AG04450 (cell line): ENCODE measurements around the gene COL9A2. TPM values are rescaled to one million over a fixed set of nuclear protein-coding genes. Genes with fewer than 3 reads are reported as not detected.

Source experiments
- CTCF ChIA-PET: fragments of 300-600, 350-600 bp; formaldehyde crosslinking; extraction: SDS; loops from one replicate; lab custom pipeline; 2022; ENCODE audit warnings: antibody characterized with exemption, inconsistent platforms; lab: Charles Lee
- POLR2A ChIA-PET: fragments of 350-600 bp; formaldehyde crosslinking; extraction: SDS; loops from one replicate; lab custom pipeline; 2021; ENCODE audit warnings: antibody characterized with exemption, inconsistent platforms; lab: Yijun Ruan, JAX
- DNase-seq: peaks from one replicate; pipeline ENCODE4 v3.0.0-alpha.2; 2011; ENCODE audit warnings: low read depth, low spot score
- H3K27ac ChIP-seq: one replicate; pipeline ENCODE4 v1.5.1; 2012; ENCODE audit warnings: low read depth, low read length, control low read depth
- H3K27me3 ChIP-seq: one replicate; pipeline ENCODE4 v1.6.0; 2012; ENCODE audit warnings: low read length; ENCODE audit not compliant: control insufficient read depth, insufficient read depth
- H3K4me3 ChIP-seq: 2 replicates; pipeline ENCODE4 v1.5.1; 2011; ENCODE audit warnings: mild to moderate bottlenecking, low read depth, low read length, control low read depth
- H3K9me3 ChIP-seq: 2 replicates; pipeline ENCODE4 v1.5.1; 2012; ENCODE audit warnings: low read length; ENCODE audit not compliant: control insufficient read depth, insufficient read depth
- CTCF ChIP-seq: IDR thresholded peaks from 2 replicates; pipeline ENCODE4 v1.5.1; 2011; ENCODE audit warnings: low read depth, low read length, control low read depth, inconsistent platforms
- polyA plus RNA-seq: library from polyadenylated mRNA; depleted of rRNA; stranded (reverse); fragments of >200 nt; gene quantifications from 2 replicates; pipeline ENCODE4 v1.2.3, GENCODE V29; 2011

COL9A2 gene
- polyA plus RNA-seq, 1 experiment = 1.1 TPM

GRCh38 chr1:40361201-40361600 lies 44.1 kb upstream of the COL9A2 start:
- Histone ChIP-seq H3K27me3 (peaks cover 6% of the 10 kb centered on the region), H3K27ac (no peak overlapping the region), H3K4me3 (no peak overlapping the region), H3K9me3 (peaks cover 4% of the 10 kb centered on the region; the same call in 1 of the 2 replicates)
- TF ChIP-seq CTCF = no peak
- CTCF ChIA-PET = interaction anchor here (1.0 kb wide), 1 partner anchor 22 kb away, joined by 3 read pairs; no protein-coding TSS in a partner anchor
- DNase-seq = no peak
- POLR2A ChIA-PET = no interaction called here

GRCh38 chr1:40360631-40361030 lies 43.5 kb upstream of the COL9A2 start:
- Histone ChIP-seq H3K4me3 (no peak overlapping the region), H3K27me3 (peaks cover 6% of the 10 kb centered on the region), H3K27ac (no peak overlapping the region), H3K9me3 (peaks cover 4% of the 10 kb centered on the region; the same call in 1 of the 2 replicates)
- no peak for TF ChIP-seq CTCF
- POLR2A ChIA-PET = no interaction called here
- no peak for DNase-seq
- CTCF ChIA-PET = interaction anchor here (1.0 kb wide), 1 partner anchor 22 kb away, joined by 3 read pairs; no protein-coding TSS in a partner anchor

GRCh38 chr1:40357625-40358024 lies 40.5 kb upstream of the COL9A2 start:
- POLR2A ChIA-PET = no interaction called here
- CTCF ChIA-PET = interaction anchor here (1.9 kb wide), 1 partner anchor 19 kb away, joined by 11 read pairs; no protein-coding TSS in a partner anchor
- Histone ChIP-seq H3K27ac (no peak overlapping the region), H3K9me3 (peaks cover 4% of the 10 kb centered on the region; the same call in 1 of the 2 replicates), H3K4me3 (no peak overlapping the region), H3K27me3 (peaks cover 6% of the 10 kb centered on the region)
- TF ChIP-seq CTCF = no peak
- no peak for DNase-seq

GRCh38 chr1:40353082-40353481 lies 36.0 kb upstream of the COL9A2 start:
- ChIA-PET CTCF (interaction anchor here (1.9 to 2.4 kb wide), 2 partner anchors 15 to 209 kb away, joined by 8 to 10 read pairs; no protein-coding TSS in a partner anchor), POLR2A (no interaction called here)
- Histone ChIP-seq H3K27ac (no peak overlapping the region), H3K9me3 (peaks cover under 1% of the 10 kb centered on the region; the same call in 1 of the 2 replicates), H3K4me3 (no peak overlapping the region), H3K27me3 (no peaks in the 10 kb centered on the region)
- no peak for TF ChIP-seq CTCF
- DNase-seq = no peak

- no peak for TF ChIP-seq CTCF
- POLR2A ChIA-PET = no interaction called here
- CTCF ChIA-PET = interaction anchor here (0.6 to 2.4 kb wide), 3 partner anchors 14 to 208 kb away, joined by 3 to 10 read pairs (median 8); no protein-coding TSS in a partner anchor
- Histone ChIP-seq H3K27ac (no peak overlapping the region), H3K4me3 (no peak overlapping the region), H3K9me3 (no peaks in the 10 kb centered on the region), H3K27me3 (no peaks in the 10 kb centered on the region)
- DNase-seq = no peak
Measured at GRCh38 chr1:40352126-40352525, 35.0 kb upstream of the COL9A2 start.
